ENCODE results near the gene TRABD.

Gene TRABD

DNA sequence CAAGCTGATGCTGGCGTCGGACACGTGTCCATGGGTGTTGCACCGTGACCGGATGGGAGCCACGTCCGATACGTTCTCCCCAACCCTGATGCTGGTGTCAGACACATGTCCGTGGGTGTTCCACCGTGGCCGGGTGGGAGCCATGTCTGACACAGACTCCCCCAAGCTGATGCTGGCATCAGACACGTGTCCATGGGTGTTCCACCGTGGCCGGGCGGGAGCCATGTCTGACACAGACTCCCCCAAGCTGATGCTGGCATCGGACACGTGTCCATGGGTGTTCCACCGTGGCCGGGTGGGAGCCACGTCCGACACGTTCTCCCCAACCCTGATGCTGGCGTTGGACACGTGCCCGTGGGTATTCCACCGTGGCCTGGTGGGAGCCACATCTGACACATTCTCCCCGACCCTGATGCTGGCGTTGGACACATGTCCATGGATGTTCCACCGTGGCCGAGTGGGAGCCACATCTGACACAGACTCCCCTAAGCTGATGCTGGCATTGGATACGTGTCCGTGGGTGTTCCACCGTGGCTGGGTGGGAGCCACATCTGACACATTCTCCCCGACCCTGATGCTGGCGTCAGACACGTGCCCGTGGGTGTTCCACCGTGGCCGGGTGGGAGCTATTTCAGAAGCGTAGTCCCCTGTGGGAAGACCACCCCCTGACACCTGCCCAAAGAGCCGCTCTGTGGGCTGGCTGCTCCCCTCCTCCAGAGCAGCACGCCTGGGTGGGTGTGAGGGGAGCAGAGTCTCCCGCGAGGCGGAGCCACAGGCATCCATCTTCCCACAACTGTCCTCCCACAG is 35.1 kb downstream of the TRABD start:
- no peak for FAIRE-seq

DNA sequence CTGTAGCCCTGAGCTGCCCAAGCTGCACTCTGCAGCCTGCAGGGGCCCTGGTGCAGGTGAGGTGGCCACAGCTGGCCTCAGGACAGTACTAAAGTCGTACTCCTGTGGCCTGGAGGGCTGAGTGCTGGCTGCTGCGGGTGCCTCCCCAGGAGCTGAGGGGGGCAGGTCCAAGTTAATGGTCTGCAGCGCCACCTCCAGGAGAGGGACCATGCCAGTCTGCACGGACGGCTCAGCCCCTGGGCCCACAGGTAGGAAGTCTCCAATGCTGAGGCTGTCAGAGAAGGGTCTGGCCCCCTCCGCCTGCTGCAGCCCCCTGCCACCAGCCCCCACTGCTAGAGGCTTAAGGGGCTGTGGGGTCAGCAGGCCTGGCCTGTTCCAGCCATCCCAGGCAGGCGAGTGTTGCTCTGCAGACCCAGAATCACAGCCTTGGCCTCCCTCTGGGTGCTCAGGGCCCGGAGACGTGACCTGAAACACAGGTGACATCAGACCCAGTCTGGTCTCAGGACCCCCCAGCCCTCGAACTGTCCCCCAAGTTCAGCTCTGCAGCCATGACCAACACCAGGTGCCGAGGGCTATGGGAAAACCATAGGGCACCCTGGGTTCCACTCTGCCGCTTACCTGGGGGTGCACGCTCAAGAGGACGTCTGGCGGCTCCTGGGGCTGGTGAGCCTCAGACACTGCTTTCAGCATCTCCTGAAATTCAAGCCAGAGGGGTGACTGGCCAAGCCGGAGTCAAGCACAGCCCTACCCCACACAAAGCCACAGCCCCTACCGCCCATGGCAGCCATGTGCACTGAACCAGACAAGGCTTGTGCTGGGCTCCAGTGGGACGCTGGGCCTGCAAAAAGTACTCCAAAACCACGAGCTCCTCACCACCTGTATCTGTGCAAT is 35.9 kb downstream of the TRABD start:
- FAIRE-seq = no peak

DNA sequence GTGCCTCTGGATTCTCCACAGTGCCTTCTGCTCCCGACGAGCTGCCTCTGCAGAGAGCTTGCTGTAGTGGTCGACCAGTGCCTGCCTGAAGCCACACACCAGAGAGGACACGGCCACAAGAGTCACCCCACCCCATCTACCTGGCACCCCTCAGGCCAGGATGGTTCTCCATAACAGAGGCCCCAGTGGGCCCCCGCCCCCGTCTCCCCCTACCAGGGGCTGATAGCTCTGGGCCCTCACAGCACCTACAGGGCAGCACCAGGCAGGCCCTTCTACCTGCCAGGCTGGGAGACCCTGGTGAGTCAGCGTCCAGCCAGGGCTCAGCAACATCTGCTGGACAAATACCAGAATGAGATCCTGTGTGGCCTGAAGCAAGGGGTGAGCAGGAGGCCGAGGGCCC is 36.8 kb downstream of the TRABD start:
- FAIRE-seq = no peak

DNA sequence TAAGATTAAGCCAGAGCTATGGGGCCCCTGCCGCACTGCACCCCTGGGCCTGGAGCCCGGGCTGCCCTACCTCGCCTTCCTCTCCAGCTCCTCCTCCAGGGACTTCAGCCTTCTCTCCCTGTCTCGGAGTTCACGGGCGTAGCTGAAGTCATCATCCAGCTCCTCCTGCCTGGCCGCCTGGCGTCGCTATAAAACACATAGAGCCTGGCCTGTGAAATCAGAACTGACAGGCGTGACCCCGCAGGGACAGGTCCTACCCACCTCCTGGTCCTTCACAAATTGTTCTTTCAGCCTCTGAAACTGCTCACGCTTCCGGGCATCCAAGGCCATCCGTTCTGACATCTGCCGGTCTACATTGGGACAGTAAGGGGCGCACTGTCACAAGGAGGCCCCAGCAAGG is 38.4 kb downstream of the TRABD start:
- no peak for FAIRE-seq

DNA sequence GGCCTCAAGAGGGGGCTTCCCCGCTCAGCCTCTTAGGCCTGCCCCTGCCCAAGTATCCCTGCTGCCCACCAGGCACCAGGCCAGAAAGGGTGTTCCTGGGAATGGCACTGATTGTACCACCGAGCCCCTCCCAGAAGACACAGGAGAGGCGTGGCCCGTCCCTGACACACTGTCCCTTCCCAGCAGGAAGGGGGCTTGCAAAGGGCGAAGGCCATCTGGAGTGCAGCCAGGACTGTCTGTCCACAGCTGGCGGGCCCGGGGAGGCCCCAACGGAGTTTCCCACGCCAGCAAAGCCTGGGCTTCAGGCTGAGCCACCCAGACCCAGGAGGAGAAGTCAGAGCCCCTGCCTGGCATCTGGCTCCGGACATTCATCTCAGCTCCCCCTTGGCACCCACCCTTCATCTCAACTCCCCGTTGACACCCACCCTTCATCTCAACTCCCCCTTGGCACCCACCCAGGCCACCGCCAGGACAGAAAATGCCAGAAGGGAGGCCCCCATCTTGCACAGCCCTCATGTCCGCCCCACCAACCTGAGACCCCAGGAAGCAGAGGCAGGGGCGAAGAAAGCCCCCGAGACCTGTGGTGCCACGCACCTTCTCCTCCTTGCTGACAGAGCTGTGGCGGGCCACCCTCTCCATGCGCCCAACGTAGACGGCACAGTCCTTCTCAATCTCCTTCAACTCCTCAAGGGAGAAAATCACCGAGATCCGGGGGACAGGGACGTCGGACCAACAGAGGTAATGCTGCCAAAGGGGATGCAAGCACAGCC is 39.7 kb downstream of the TRABD start:
- no peak for FAIRE-seq

DNA sequence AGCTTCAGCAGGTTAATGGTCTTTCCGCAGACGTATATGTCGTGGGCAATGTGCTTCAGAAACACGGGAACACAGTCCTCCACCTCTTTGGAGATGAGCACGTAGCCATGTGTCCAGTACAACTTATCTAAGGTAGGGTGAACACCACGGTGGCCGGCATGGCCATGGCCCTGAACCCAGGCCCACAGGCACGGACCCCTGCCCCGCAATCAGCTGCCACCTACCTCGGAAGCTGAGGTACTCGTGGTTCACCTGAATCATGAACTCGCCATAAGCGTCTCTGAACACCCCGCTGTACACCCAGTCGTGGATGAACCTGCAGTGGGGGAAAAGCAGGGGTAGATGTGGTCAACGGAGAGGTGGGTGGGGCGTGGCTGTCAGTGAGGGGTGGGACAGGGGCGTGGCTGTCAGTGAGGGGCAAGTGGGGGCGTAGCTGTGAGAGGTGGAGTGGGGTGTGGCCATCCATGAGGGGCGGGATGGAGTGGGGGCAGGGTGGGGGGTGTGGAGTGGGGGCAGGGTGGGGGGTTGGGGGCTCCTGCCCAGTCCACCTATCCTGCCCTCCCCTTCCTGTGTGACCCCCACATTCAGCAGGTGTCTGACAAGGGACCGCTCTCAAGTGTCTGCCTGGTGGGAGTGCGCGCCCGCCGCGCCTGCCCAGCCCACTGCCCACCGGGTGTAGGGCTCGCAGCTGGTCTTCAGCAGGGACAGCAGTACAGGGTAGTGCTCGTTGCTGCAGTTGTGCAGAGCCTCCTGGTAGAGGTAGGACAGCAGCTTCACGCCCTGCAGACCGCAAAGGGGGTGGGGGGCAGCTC is 40.6 kb downstream of the TRABD start:
- no peak for FAIRE-seq

DNA sequence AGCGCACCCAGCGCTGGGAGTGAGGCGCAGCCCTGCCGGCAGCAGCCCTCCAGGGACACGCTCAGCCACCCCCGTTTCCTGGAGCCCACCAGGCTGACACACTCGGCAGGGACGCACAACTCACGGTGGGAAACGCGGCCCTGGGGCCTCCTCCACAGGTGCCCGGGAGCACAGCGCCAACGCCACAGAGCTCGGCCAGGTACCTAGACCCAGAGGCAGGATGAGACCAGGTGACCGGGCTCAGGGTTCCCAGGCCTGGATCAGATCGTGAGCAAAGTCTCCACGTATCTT is 41.1 kb downstream of the TRABD start:
- no peak for FAIRE-seq

DNA sequence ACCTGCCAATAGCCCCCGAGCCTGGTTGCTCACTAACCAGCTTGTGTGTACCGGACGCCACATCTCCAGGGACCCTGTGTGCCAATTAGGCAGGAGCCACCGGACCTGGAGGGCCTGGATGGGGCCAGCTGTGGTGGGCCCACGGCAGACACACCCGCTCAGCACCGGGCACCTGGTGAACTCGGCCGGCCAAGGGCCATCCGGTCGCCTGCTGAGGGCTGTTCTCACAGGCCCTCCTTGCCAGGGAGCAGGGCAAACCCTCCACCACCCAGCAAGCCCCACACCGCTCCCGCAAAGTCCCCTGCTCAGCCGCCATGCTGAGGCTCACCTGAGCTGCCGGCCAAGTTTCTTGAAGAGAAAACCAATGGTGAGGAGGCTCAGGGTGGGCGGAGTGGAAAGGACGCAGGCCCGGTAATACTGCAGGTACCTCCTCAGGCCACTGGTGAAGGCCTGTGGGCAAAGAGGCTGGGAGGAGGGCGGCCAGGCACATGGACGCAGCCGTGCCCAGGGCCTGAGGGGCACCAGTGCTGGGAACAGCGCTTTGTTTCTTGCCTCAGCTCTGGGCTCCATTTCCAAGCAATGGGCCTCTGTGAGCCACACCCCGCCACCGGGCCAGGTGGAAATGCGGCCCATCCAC is 42.0 kb downstream of the TRABD start:
- FAIRE-seq = no peak

DNA sequence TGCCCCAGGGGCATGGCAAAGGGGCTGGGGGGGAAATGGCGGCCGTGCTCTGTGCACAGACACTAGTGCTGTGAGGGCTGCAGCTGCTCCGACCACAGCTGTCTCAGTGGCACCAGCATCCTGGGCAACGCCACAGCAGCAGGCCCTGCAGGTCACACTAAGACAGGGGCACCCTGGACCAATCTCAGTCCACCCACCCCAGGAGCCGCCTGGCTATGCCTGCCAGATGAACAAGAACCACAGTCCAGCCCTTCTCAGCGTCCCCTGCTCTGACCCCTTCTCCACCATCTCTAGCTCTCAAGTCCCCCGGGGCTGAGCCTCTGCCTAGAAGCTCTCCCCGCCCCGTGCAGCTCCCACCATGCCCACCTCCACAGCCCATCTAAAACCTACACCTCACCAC is 42.7 kb downstream of the TRABD start:
- FAIRE-seq = no peak

DNA sequence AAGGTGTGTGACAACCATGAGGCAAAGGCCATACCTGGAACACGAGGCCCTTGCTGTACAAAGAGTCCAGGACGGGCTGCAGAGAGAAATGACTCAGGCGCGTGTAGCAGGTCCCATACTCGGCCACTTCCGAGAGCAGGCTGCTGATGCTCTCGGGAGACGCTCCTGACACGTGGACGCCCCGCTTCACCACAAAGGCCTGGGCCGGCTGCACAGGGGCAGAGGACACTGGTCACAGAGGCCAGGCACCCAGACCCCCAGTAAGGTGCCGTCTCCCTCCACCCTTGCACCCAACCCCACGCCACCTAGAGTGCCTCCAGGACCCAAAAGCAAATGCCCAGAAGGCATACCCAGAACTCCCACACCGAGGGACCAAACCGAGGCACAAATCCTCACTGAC is 43.7 kb downstream of the TRABD start:
- no peak for FAIRE-seq

DNA sequence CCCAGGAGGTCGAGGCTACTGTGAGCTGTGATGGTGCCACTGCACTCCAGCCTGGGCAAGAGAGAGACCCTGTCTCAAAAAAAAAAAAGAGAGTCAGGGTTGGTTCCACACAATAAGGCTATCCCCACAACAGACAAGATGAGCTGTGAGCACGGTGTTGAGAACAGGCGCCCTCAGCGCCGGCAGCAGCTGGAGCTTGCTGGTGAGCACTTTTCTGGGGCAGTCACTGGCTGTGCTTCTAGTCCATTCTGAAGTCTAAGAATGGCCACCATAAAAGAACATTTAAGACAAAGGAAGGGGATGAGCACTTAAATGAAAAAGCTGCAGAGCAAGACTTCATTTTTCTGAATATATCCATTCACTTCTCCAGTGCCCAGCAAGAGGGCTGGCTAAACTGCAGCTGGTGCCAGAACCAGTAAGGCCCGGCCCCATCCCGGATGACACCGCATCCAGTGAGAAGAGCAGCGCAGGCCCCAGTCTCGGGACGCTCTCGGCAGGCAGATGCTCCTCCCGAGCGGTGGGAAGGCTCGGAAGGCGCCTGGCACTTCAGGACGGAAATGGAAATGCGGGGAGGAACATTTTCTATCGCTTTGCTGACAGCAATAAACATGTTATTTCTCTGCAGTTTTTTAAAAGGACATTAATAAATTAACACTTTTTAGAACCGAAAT is 46.9 kb downstream of the TRABD start:
- FAIRE-seq = no peak

DNA sequence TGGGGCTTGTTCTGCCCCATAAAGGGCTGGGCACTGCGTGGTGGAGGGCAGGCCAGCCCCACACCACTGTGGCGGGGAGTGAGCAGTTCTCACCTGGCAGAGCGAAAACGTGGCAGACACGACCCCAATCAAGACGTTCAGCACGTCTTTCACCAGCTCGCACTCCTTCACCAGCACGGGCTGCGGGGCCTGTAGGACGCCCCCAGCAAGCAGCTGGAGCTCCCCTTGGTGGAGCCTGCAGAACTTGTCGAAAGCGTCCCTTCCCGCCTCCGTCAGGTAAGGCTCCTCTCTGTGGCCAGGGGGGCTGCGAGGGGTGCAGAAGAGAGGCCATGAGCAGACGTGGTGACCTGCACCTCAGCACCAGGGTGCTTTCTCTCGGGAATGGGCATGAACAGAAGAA is 47.5 kb downstream of the TRABD start:
- no peak for FAIRE-seq

DNA sequence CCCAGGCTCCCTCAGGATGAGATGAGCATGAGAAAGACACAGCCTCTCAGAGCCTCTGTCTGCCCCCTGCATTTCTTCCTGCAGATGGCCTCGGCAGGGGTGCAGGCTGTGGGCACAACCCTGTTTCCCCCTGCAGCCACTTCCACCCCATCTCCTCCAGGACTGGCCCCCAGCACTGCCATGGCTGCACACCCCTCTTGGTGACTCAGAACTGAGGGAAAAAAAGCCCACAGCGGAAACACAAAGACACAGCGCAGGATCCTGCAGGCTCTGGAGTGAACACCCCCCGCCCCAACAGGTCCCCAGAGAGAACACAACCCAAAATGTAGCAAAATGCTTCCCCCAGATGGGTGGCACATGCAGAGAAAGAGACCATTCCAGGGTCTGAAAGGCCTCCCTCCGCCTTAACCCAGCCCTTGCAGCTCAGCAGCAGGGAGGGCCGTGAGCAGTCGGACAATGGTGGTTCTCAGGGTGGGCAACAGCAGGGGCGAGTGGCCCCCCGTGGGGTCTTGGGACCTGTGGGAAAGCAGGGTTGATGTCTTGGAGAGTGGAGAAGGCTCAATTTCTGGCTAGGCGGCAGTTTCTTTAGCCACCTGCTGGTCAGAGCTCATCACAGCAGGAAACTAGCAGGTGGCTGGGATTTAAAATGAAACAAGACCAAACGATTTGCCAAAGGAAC is 51.2 kb downstream of the TRABD start:
- FAIRE-seq = no peak

DNA sequence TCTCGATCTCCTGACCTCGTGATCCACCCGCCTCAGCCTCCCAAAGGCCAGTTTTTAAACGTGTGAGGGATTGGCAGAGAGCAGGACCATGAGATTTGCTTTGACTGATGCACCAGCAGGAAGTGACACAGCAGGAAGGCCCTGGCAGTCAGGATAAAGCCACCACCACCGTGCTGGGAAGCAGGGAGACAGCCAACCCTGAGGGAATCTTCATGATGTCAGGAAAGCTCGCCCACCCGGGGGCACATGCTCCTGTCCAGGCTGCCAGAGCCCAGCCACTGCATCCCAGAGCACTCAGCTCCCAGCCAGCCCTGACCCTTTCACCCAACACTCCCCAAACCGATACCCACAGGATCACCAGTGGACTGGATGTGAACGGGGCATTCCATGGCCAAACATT is 53.0 kb downstream of the TRABD start:
- FAIRE-seq = no peak

DNA sequence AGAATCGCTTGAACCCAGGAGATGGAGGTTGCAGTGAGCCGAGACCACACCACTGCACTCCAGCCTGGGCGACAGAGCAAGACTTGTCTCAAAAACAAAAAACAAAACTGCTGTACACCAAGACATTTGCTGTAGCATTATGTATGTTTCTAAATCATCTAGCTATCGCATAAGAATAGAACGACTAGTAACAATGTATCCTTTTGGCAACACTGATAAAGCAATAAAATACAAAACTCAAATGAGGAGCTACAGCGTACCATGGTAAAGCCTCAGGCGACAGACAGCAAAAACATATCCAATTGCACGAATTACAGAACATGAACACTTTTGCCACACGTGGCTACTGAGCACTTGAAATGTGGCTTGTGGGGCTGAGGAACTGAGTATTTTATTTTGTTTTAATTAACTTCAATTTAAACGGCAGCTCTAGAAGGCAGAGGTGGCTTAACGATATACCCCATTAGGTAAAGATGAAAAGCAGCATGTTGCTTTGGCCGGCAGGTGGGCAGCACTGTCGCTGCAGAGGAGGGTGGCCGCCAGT is 56.8 kb downstream of the TRABD start:
- FAIRE-seq = no peak

DNA sequence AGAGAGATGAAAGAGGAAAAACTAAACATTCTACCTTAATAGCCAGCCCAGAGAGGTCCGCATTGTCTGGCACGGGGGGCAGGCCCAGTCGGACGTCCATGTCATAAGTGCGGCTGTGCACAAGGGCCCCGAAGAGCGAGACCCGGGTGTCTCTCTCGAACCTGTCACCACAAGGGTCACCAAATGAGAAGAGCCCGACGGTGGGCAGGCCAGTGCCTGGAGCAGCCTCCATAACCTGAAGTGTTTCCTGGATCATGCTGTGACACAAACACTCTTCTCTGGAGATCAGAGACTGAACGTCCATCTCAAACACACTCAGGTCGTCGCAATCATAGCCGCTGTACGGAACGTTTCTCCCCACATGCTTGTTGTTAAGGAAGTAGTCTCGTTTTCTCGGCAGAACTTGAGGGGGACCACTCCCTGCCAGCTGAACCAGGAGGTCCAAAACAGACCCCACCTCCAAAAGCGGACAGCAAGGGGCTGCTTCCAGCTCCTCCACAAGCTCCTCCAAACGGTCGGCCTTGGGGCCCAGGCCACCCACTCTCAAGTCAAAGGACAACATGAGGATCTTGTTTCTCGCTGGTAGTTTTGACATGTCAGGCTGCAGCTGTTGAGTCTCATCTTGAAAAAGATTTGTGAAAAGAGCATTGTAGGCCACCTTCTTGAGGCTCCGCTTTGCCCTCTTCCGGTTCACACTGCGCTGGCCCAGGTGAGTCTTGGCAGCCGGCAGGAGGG is 58.1 kb downstream of the TRABD start:
- no peak for FAIRE-seq

DNA sequence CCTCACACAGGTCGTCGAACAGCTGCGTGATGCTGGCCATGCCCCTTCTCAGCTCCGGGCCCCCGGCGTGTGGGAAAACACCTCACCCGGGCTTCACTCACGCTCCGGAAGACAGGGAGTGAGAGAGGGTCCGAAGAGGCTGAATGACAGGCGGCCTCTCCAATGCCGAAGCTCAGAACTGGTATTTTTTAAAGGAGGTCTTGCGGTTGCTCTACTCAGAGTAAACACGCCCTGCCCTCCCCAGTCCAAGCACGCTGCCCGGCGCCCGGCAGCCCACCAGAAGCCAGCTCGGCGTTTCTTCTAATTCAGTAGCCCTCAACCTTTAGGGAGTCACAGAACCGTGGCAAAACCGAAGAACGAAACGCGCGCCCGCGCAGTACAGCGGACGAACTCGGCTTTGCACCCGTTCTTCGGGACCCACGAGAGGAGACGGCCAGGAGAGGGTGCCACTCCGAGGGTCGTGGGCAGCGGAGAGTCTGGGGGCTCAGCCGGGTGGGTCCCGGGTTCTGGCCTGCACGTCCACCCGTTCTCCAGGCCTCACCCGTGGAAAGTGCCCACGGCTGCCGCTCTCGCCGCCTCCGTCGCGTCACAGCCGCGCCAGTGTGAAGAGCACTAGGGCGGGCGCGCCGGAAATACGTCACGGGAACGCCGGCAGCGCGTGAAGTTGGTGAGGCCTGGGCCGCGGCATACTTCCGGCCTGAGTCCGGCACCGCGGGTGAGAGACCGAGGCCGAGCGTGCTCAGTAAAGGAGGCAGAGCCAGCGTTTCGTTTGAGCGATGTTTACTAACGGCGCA is 58.9 kb downstream of the TRABD start, which contains the start of gene TUBGCP6:
Gene TUBGCP6 (minus strand): TSS at position 604 of the 794 bp plus-strand sequence. CDS start 564 bp downstream, at position 40.
- no peak for FAIRE-seq

DNA sequence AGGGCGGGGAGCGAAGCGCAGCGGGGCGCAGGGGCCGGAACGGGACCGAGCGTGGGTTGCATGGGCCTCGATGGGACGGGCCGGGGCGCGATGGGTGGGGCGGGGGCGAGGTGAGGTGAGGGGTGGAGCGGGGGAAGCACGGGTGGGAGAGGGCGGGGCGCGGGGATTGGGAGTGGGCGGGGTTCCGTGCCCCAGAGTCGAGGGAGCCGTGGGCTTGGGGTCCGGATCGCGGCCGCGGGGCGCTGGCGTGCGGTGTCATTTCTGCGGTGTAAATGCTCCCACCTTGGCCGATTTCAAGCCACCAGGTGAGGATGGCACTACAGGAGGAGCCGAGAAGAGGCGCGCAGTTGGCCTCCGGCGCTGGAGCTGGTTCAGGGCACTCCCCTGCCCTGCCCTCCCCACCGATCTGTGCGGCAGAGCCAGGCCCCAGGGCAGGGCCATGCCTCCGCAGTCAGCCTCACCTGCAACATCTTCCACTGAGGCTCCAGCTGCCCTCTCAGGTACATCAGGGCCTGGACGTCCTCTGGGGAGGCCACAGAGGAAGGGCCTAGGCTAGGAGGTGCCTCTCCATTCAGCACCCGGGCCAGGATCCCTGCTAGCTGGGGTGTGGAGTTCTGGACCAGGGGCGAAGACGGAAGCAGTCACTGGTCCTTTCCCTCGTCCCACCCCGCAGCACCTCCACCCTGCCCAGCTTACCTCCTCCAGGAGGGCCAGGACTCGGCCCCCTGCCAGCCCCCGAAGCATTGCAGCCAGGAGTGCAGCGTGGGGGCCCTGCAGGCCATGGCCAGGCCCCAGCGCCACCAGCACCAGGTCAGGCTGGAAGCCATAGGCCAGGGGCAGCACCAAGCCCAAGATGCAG is 59.7 kb downstream of the TRABD start:
- no peak for FAIRE-seq
